CD4-positive, alpha-beta T cell treated with Interleukin-12 subunit alpha and Interleukin-12 subunit beta, for 1 hour (primary cell): ENCODE data around the gene SLC43A3.
"Not testable (repeated sequence)": the region's sequence is repeated elsewhere in the genome, so short reads cannot be mapped to it uniquely, and the experiment has no call there.

Source experiments
- DNase-seq: peaks from one replicate; pipeline ENCODE4 v3.0.0-alpha.2; 2020

The SLC43A3 gene

GRCh38 chr11:57403802-57404147, 23.1 kb downstream of the SLC43A3 start:
- no peak for DNase-seq

- DNase-seq = not testable (repeated sequence)
Measured at GRCh38 chr11:57403003-57403801, 23.7 kb downstream of the SLC43A3 start.

- DNase-seq = no peak
Measured at GRCh38 chr11:57402188-57403002, 24.5 kb downstream of the SLC43A3 start.

GRCh38 chr11:57399972-57400578, 26.8 kb downstream of the SLC43A3 start:
- DNase-seq = no peak

- DNase-seq = no peak
Measured at GRCh38 chr11:57399221-57399620, 27.7 kb downstream of the SLC43A3 start.

GRCh38 chr11:57397394-57397990, 29.4 kb downstream of the SLC43A3 start:
- DNase-seq = no peak

GRCh38 chr11:57396744-57397143, 30.2 kb downstream of the SLC43A3 start:
- DNase-seq = no peak

- no peak for DNase-seq
Measured at GRCh38 chr11:57395905-57396623, 30.9 kb downstream of the SLC43A3 start.

- DNase-seq = no peak
Measured at GRCh38 chr11:57394203-57394965, 32.5 kb downstream of the SLC43A3 start.

- DNase-seq = no peak
Measured at GRCh38 chr11:57392763-57393105, 34.2 kb downstream of the SLC43A3 start.

- no peak for DNase-seq
Measured at GRCh38 chr11:57392066-57392762, 34.7 kb downstream of the SLC43A3 start.

- no peak for DNase-seq
Measured at GRCh38 chr11:57391539-57391938, 35.4 kb downstream of the SLC43A3 start.

- no peak for DNase-seq
Measured at GRCh38 chr11:57391111-57391510, 35.8 kb downstream of the SLC43A3 start.

GRCh38 chr11:57390535-57390934, 36.4 kb downstream of the SLC43A3 start, which contains the start of gene PRG2:
Gene PRG2, minus strand, starts transcription at chr11:57390650. Its CDS starts 706 bp downstream, at chr11:57389944.
- no peak for DNase-seq

GRCh38 chr11:57387289-57388030, 39.5 kb downstream of the SLC43A3 start:
- DNase-seq = no peak

GRCh38 chr11:57386178-57386940, 40.6 kb downstream of the SLC43A3 start:
- no peak for DNase-seq

GRCh38 chr11:57380975-57381374, 45.9 kb downstream of the SLC43A3 start, which contains the start of gene PRG3:
Gene PRG3, minus strand, starts transcription at chr11:57381150. Its CDS starts 442 bp downstream, at chr11:57380708.
- no peak for DNase-seq

GRCh38 chr11:57379732-57380131, 47.2 kb downstream of the SLC43A3 start:
- no peak for DNase-seq

GRCh38 chr11:57378186-57378585, 48.7 kb downstream of the SLC43A3 start:
- no peak for DNase-seq

GRCh38 chr11:57377107-57377506, 49.8 kb downstream of the SLC43A3 start:
- no peak for DNase-seq
